AG04449 (cell line): ENCODE data around the gene CASTOR2.
A peak's percentile ranks its signal among the peaks of the same experiment; 100 is the strongest.

Experiments
- CTCF ChIA-PET: fragments of 350-600 bp; formaldehyde crosslinking; extraction: SDS; loops from one replicate; lab custom pipeline; 2021; ENCODE audit warnings: antibody characterized with exemption; lab: Yijun Ruan, JAX
- POLR2A ChIA-PET: fragments of 400-600, 350-600 bp; formaldehyde crosslinking; extraction: SDS; loops from one replicate; lab custom pipeline; 2020; ENCODE audit warnings: antibody characterized with exemption, inconsistent platforms; lab: Yijun Ruan, JAX
- DNase-seq: peaks from one replicate; pipeline ENCODE4 v3.0.0-alpha.2; 2010; ENCODE audit warnings: low read depth, low spot score
- H3K4me3 ChIP-seq: 2 replicates; pipeline ENCODE4 v1.5.1; 2011; ENCODE audit warnings: low read depth, mild to moderate bottlenecking, control low read depth, low read length
- TF ChIP-seq, protein P1 (sequence below): IDR thresholded peaks from one replicate; pipeline ENCODE4 v1.5.1; 2011; ENCODE audit warnings: mild to moderate bottlenecking, moderate library complexity, low read length, control low read depth, inconsistent platforms; ENCODE audit not compliant: insufficient read depth; ENCODE audit errors: missing control alignments

CASTOR2 gene

DNA sequence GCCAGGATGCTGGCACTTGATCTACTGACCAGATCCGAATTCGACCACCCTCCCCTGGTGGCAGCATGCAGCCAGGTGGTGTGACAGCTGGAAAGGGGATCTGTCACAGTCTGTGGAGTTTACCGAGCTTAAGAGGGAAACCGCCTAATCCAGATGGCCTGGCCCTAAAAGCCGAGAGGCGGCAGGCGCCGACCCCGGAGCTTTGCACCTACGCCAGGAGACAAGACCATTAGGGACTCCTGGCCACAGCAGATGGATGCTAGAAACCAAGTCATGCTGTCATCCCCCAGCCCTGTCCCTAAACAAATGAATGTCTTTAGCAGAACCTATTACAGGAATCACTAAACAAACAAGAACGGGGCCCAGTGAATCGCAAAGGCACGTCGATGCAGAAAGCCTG lies 81.4 kb downstream of the CASTOR2 start:
- TF ChIP-seq, protein P1, sequence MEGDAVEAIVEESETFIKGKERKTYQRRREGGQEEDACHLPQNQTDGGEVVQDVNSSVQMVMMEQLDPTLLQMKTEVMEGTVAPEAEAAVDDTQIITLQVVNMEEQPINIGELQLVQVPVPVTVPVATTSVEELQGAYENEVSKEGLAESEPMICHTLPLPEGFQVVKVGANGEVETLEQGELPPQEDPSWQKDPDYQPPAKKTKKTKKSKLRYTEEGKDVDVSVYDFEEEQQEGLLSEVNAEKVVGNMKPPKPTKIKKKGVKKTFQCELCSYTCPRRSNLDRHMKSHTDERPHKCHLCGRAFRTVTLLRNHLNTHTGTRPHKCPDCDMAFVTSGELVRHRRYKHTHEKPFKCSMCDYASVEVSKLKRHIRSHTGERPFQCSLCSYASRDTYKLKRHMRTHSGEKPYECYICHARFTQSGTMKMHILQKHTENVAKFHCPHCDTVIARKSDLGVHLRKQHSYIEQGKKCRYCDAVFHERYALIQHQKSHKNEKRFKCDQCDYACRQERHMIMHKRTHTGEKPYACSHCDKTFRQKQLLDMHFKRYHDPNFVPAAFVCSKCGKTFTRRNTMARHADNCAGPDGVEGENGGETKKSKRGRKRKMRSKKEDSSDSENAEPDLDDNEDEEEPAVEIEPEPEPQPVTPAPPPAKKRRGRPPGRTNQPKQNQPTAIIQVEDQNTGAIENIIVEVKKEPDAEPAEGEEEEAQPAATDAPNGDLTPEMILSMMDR, result no peak
- DNase-seq, result no peak
- ChIA-PET POLR2A (no interaction called here), CTCF (interaction anchor here (0.6 to 5.1 kb wide), 11 partner anchors 9 to 629 kb away, joined by 3 to 70 read pairs (median 4); no protein-coding TSS in a partner anchor)
- no peak overlapping the region for H3K4me3 ChIP-seq

DNA sequence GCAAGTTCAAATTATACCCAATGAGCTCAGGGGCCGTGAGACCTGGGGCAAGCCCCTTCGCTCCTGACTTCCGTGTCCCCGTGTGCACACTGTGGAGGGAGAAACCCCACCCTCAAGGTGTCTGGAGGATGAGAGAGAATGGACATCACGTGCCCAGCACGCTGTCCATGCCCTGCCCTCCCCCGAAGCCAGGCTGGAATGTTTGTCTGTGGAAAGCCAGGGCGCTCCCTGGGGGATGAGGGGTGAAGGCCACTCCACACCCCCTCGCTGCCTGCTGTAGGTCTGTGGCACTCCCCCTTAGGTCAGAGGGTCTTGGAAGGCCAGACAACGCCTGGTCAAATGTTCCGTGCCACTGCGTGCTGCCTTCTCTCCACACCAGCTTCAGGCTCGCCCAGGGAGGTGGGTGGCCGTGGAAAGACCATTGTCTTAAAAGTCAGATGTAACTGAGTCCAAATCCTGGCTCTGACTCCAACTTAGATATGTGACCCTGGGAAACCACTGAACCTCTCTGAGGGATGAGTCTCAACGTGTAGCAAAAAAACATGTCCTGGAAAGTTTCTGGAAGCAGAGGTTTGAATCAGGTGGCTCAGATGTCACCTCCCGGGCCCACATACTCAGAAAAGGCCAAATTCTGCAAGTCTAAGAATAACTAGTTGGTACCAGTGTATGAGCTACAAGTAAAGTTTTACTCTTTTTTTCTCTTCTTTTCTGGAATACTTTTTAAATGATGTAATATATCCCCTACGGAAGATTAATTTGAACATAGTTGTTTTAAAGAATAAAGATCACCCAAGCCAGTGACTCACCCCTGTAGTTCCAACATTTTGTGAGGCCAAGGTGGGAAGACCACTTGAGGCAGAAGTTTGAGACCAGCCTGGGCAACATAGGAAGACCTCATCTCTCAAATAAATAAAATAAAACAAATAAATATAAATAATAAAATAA lies 84.2 kb downstream of the CASTOR2 start:
- no peak overlapping the region for H3K4me3 ChIP-seq
- DNase-seq, result peak; percentile 9
- POLR2A ChIA-PET, result no interaction called here
- TF ChIP-seq, protein P1, result no peak
- CTCF ChIA-PET, result interaction anchor here (1.0 to 1.4 kb wide), 3 partner anchors 8 to 62 kb away, joined by 3 to 5 read pairs (median 3); no protein-coding TSS in a partner anchor

DNA sequence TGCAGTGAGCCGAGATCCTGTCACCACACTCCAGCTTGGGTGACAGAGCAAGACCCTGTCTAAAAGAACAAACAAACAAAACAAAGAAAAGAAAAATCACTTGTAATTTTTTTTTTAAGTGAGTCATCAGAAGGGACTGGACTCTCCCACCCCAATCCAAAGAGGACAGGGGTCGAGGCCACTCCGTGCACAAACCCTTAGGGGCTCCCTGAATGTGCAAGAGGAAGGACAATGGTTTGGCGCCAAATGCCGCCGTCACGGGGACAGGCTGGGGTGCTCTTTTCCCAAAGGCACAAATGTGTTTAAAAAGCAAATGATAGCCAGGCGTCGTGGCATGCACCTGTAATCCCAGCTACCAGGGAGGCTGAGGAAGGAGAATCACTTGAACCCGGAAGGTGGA lies 85.3 kb downstream of the CASTOR2 start:
- DNase-seq, result no peak
- POLR2A ChIA-PET, result no interaction called here
- H3K4me3 ChIP-seq, result no peak overlapping the region
- TF ChIP-seq, protein P1, result no peak
- CTCF ChIA-PET, result interaction anchor here (1.0 kb wide), 1 partner anchor 21 kb away, joined by 5 read pairs; no protein-coding TSS in a partner anchor

DNA sequence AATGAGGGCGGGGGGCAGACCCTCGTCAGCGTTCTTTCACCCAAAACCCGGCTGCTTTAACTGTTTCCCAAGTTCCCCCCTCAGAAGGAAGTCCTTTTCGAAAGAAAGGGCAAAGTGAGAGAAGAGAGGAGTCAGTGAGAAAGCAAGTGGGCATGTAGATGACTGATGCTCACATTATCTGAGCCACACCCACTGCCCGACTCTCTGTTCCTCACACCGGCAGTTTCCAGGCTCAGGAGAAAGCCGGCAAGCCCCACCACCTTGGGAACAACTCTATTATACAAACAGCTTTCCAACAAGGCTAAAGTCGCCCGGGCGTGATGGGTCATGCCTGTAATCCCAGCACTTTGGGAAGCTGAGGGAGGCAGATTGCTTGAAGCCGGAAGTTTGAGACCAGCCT lies 86.0 kb downstream of the CASTOR2 start:
- no peak overlapping the region for H3K4me3 ChIP-seq
- no peak for DNase-seq
- TF ChIP-seq, protein P1, result no peak
- ChIA-PET POLR2A (no interaction called here), CTCF (no interaction called here)

DNA sequence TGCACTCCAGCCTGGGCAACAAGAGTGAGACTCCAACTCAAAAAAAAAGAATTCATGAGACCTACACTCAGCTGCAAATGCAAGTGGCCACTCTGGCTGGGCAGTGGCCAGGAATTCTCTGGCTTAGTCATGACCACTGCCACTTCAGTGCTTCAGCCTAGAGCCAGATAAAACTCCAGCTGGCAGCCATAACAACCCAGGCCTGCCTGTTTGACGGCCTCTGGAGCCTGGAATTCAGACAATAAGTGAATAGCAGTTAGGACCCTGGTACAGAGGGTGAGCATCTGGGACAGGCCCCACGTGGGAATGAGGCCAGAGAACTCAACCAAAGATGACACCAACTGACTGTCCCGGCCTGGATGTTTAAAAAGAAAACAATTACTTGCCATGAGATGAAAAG lies 90.2 kb downstream of the CASTOR2 start:
- TF ChIP-seq, protein P1, result no peak
- ChIA-PET POLR2A (no interaction called here), CTCF (interaction anchor here (4.9 kb wide), 1 partner anchor 9 kb away, joined by 30 read pairs; no protein-coding TSS in a partner anchor)
- no peak overlapping the region for H3K4me3 ChIP-seq
- DNase-seq, result peak; percentile 45

DNA sequence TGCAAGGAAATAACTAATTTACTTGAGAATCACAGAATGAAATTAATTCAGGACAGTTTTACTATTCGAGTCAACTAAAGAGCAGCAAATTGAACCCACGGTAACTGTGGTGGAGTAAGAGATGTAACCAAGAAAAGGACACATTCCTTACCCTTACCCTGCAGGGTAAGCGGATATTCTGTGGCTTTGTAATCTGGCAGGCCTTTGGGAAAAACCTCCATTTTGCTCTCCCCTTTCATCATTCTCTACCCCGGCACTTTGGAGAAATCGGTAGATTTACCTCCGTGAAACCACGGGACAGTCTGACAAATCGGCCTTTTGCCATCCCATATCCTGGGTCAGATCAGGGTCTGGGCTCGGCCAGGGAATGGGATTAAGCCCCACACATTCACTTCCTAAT lies 90.7 kb downstream of the CASTOR2 start:
- no peak for DNase-seq
- ChIA-PET POLR2A (no interaction called here), CTCF (interaction anchor here (4.9 kb wide), 1 partner anchor 10 kb away, joined by 30 read pairs; no protein-coding TSS in a partner anchor)
- TF ChIP-seq, protein P1, result no peak
- H3K4me3 ChIP-seq, result no peak overlapping the region
